HFFc6 (cell line): ENCODE results near the gene SFSWAP. TPM values are rescaled to one million over a fixed set of nuclear protein-coding genes. Genes with fewer than 3 reads are reported as not detected.
A peak's percentile ranks its signal among the peaks of the same experiment; 100 is the strongest.

Experiments
- DNase-seq: peaks from one replicate; pipeline ENCODE4 v3.0.0-alpha.2; 2018
- H3K27ac Mint-ChIP-seq: 2 replicates; pipeline ENCODE4 v1.8.0; 2020; ENCODE audit warnings: mild to moderate bottlenecking, mixed read lengths
- H3K27me3 Mint-ChIP-seq: 2 replicates; pipeline ENCODE4 v1.8.0; 2021; ENCODE audit warnings: mild to moderate bottlenecking, moderate library complexity, mixed read lengths; ENCODE audit not compliant: insufficient read depth
- H3K36me3 Mint-ChIP-seq: 2 replicates; pipeline ENCODE4 v1.8.0; 2021; ENCODE audit warnings: low read depth, mixed read lengths
- H3K4me1 Mint-ChIP-seq: 2 replicates; pipeline ENCODE4 v1.8.0; 2020; ENCODE audit warnings: low read depth, mixed read lengths
- H3K4me3 Mint-ChIP-seq: 2 replicates; pipeline ENCODE4 v1.8.0; 2020; ENCODE audit warnings: mild to moderate bottlenecking, moderate library complexity, mixed read lengths
- H3K9me3 Mint-ChIP-seq: 2 replicates; pipeline ENCODE4 v1.8.0; 2020; ENCODE audit warnings: mild to moderate bottlenecking, mixed read lengths
- CTCF ChIP-seq: fragments of 200-600 bp; sonication (generic); IDR thresholded peaks from 2 replicates; pipeline ENCODE4 v1.5.0; 2021; ENCODE audit warnings: antibody characterized with exemption, mild to moderate bottlenecking
- total RNA-seq, 6 experiments: library from RNA; stranded (reverse); fragmentation: NEBNext Ultra II Directional; extraction: Animal tissue kit (Norgen Biotek cat#: 25700); gene quantifications; 2 replicates in 1 of 6; 3 replicates in 5 of 6; pipeline ENCODE4 v1.2.3, GENCODE V29; 2021

SFSWAP gene
- total RNA-seq, 6 experiments from 2014 or later: 23.9 to 32.4 (median 28.8) TPM

- Mint-ChIP-seq H3K4me3 (no peak overlapping the region), H3K36me3 (peaks cover 13% of the 10 kb centered on the region; the same call in 1 of the 2 replicates), H3K27ac (no peak overlapping the region), H3K9me3 (no peaks in the 10 kb centered on the region), H3K4me1 (peaks cover 10% of the 10 kb centered on the region), H3K27me3 (peaks cover 2% of the 10 kb centered on the region; the same call in 1 of the 2 replicates)
- no peak for DNase-seq
- no peak for TF ChIP-seq CTCF
Measured at GRCh38 chr12:131799828-131800593, 89.1 kb downstream of the SFSWAP start.

GRCh38 chr12:131800594-131801135, 89.8 kb downstream of the SFSWAP start:
- no peaks in the 10 kb centered on the region for H3K9me3 Mint-ChIP-seq
- peaks cover 2% of the 10 kb centered on the region; the same call in 1 of the 2 replicates for H3K27me3 Mint-ChIP-seq
- H3K36me3 Mint-ChIP-seq: peaks cover 13% of the 10 kb centered on the region; the same call in 1 of the 2 replicates
- H3K4me3 Mint-ChIP-seq: no peak overlapping the region
- DNase-seq: no peak
- no peak overlapping the region for H3K27ac Mint-ChIP-seq
- H3K4me1 Mint-ChIP-seq: peaks cover 10% of the 10 kb centered on the region
- TF ChIP-seq CTCF: no peak

GRCh38 chr12:131801254-131801866, 90.5 kb downstream of the SFSWAP start:
- no peak for DNase-seq
- Mint-ChIP-seq H3K36me3 (peaks cover 13% of the 10 kb centered on the region; the same call in 1 of the 2 replicates), H3K4me3 (no peak overlapping the region), H3K27me3 (peaks cover 2% of the 10 kb centered on the region; the same call in 1 of the 2 replicates), H3K4me1 (peaks cover 10% of the 10 kb centered on the region), H3K9me3 (no peaks in the 10 kb centered on the region), H3K27ac (no peak overlapping the region)
- no peak for TF ChIP-seq CTCF

- Mint-ChIP-seq H3K27ac (peak overlapping the region; percentile 34; the same call in 1 of the 2 replicates), H3K36me3 (peaks cover 9% of the 10 kb centered on the region; the same call in 1 of the 2 replicates), H3K9me3 (no peaks in the 10 kb centered on the region), H3K4me1 (peaks cover 10% of the 10 kb centered on the region), H3K4me3 (no peak overlapping the region), H3K27me3 (peaks cover 2% of the 10 kb centered on the region; the same call in 1 of the 2 replicates)
- peak; percentile 31 for DNase-seq
- TF ChIP-seq CTCF: no peak
Measured at GRCh38 chr12:131803961-131804521, 93.2 kb downstream of the SFSWAP start.

GRCh38 chr12:131805421-131805820, 94.5 kb downstream of the SFSWAP start:
- Mint-ChIP-seq H3K4me3 (no peak overlapping the region), H3K36me3 (peaks cover 5% of the 10 kb centered on the region; the same call in 1 of the 2 replicates), H3K4me1 (peaks cover 10% of the 10 kb centered on the region), H3K27ac (no peak overlapping the region), H3K9me3 (no peaks in the 10 kb centered on the region), H3K27me3 (peaks cover 2% of the 10 kb centered on the region; the same call in 1 of the 2 replicates)
- no peak for TF ChIP-seq CTCF
- no peak for DNase-seq
